Right lobe of liver (tissue), 4 donors: ENCODE measurements around the gene TTC28.

Experiments
- POLR2A ChIP-seq: fragments of 450-650 bp; IDR thresholded peaks from one replicate; pipeline ENCODE4 v1.6.1; 2017; ENCODE audit warnings: antibody characterized with exemption, mild to moderate bottlenecking
- TF ChIP-seq, protein P1 (sequence below), 4 donors: fragments of 200-600 bp in 3 of 4; fragments of 450-650 bp in 1 of 4; IDR thresholded peaks; one replicate each; pipeline versions ENCODE4 v1.5.1 to v1.8.0; 2016 to 2022; ENCODE audit warnings: antibody characterized with exemption in 4 of 4, mild to moderate bottlenecking in 2 of 4
- donor health status: DM: no; HTN: no; CAD: no.
- donor health status: DM: no; HTN: no; CAD: no.
- donor health status: DM: no; HTN: yes; CAD: no.

DNA sequence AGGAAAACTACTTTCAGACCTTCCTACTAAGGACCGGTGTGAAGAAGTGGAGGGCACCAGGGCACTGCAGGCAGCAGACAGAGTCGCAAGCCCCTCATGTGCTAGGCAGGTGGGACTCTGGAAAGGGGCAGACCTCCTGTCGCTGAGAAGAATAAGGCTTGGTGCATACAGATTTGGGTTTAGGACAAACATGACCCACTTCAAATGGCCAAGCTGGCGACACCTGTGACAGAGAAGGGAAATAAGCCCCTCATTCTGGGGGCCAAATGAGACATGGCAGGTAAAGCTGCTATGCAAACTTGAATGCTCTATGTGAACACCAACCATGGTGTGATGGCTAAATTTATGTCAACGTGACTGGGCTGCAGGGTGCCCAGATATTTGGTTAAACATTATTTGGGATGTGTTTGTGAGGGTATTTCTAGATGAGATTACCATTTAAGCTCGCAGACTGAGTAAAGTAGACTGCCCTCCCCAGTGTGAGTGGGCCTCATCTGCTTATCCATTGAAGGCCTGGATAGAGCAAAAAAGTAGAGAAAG lies 648.2 kb downstream of the TTC28 start:
- TF ChIP-seq, protein P1, sequence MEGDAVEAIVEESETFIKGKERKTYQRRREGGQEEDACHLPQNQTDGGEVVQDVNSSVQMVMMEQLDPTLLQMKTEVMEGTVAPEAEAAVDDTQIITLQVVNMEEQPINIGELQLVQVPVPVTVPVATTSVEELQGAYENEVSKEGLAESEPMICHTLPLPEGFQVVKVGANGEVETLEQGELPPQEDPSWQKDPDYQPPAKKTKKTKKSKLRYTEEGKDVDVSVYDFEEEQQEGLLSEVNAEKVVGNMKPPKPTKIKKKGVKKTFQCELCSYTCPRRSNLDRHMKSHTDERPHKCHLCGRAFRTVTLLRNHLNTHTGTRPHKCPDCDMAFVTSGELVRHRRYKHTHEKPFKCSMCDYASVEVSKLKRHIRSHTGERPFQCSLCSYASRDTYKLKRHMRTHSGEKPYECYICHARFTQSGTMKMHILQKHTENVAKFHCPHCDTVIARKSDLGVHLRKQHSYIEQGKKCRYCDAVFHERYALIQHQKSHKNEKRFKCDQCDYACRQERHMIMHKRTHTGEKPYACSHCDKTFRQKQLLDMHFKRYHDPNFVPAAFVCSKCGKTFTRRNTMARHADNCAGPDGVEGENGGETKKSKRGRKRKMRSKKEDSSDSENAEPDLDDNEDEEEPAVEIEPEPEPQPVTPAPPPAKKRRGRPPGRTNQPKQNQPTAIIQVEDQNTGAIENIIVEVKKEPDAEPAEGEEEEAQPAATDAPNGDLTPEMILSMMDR (IDR thresholded peaks at IDR 0.05), result no peak
- no peak for TF ChIP-seq POLR2A
